Esophagus muscularis mucosa (tissue), 4 donors: ENCODE data around the gene NELFB. TPM values are rescaled to one million over a fixed set of nuclear protein-coding genes. Genes with fewer than 3 reads are reported as not detected.

Source experiments
- DNase-seq: peaks from one replicate; pipeline ENCODE4 v3.0.0-alpha.2; 2017; ENCODE audit errors: extremely low spot score
- H3K27ac ChIP-seq, 4 donors: fragments of 200-600 bp; sonication (generic); replicated peaks in 1 of 4; 1 replicate in 3 of 4; 2 replicates in 1 of 4; pipeline ENCODE4 v1.5.1; 2016 to 2019; ENCODE audit warnings: mild to moderate bottlenecking in 1 of 4
- H3K27me3 ChIP-seq, 4 donors: fragments of 200-600 bp; sonication (generic); one replicate each; pipeline versions ENCODE4 v1.5.1 to v1.6.0; 2016 to 2019
- H3K36me3 ChIP-seq, 4 donors: fragments of 200-600 bp; sonication (generic); one replicate each; pipeline ENCODE4 v1.5.1; 2016 to 2019
- H3K4me1 ChIP-seq, 4 donors: fragments of 200-600 bp; sonication (generic); one replicate each; pipeline ENCODE4 v1.5.1; 2016 to 2019
- H3K4me3 ChIP-seq, 4 donors: fragments of 200-600 bp; sonication (generic); 1 replicate in 2 of 4; 2 replicates in 2 of 4; pipeline ENCODE4 v1.5.1; 2016 to 2019; ENCODE audit warnings: mild to moderate bottlenecking in 4 of 4, moderate library complexity in 1 of 4
- H3K9me3 ChIP-seq, 4 donors: fragments of 200-600 bp; sonication (generic); 1 replicate in 3 of 4; 2 replicates in 1 of 4; pipeline ENCODE4 v1.5.1; 2016 to 2019
- CTCF ChIP-seq, 3 experiments: fragments of 200-600 bp in 2 of 3; fragments of 450-650 bp in 1 of 3; sonication (generic) in 2 of 3; IDR thresholded peaks; one replicate each; pipeline ENCODE4 v1.5.1; 2017 to 2019; ENCODE audit warnings: antibody characterized with exemption in 3 of 3, mild to moderate bottlenecking in 2 of 3, moderate library complexity in 1 of 3
- EP300 ChIP-seq: sonication (generic); formaldehyde crosslinking; IDR thresholded peaks from one replicate; pipeline ENCODE4 v1.6.1; 2017; ENCODE audit warnings: antibody characterized with exemption
- POLR2A ChIP-seq: fragments of 450-650 bp; IDR thresholded peaks from one replicate; pipeline ENCODE4 v1.6.1; 2017; ENCODE audit warnings: antibody characterized with exemption, moderate library complexity, mild to moderate bottlenecking, low read depth
- POLR2AphosphoS5 ChIP-seq, 2 donors: sonication (generic); formaldehyde crosslinking; IDR thresholded peaks; one replicate each; pipeline ENCODE4 v1.6.1; 2017; ENCODE audit warnings: antibody characterized with exemption in 2 of 2
- WGBS: methylation state at CpG from one replicate; pipeline ENCODE4 v1.1.5; 2018; 5-methylcytosine and 5-hydroxymethylcytosine counted together
- intact Hi-C: fragments of 100-400 bp; cut with DNase I; formaldehyde crosslinking; loops from one replicate; pipeline ENCODE4 v1.15.1; 2023
- total RNA-seq, 4 donors: library from RNA; depleted of rRNA; stranded (reverse); fragments of >200 nt; gene quantifications; one replicate each; pipeline versions ENCODE4 v1.1.0 to v1.2.1, GENCODE V29; 2016

Gene NELFB
- total RNA-seq, 4 donors from 2014 or later, result 26.6 to 73.2 (median 48.8) TPM

DNA sequence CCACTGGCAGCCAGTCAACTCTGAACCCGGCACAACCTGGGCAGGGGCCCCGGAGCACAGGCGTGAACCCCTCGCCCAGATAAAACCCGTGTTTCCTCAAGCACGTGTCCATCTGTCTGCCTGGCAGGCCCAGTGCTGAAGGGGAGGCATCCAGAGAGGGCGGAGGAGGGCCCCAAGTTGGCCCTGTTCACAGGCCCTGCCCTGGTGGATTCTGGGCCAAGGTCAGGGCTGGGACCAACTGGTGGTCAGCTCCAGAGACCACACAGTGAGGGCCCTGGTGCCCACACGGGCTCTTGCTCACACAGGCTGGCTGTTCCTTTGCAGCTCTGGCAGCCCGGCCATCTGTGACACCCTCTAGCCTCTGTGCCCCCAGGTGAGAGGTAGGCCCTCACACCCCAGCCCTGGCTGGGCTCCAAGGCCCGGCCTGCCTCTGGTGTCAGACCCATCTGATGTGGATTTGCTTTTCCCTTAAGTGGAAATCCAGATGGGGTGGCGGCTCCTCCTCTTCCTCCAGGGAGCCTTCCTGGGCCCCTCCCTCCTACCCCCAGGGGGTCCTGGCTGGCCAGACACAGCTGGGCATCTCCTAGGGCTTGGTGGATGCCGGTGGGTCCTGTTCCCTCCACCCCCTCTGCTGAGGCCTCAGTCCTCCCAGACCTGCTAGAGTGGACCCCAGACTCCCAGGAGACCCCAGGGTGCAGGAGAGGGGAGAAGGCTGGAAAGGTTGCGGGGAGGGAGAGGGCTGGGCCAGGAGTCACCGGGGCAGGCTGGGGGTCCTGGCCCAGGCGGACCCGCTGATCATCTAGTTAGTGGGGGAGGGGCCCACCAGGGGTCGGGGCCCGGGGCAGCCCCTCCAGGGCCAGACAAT is 4.6 kb upstream of the NELFB start:
- no peak for DNase-seq
- TF ChIP-seq POLR2A (no peak), POLR2AphosphoS5 (IDR thresholded peaks at IDR 0.05) (no peak), EP300 (no peak), CTCF (IDR thresholded peaks at IDR 0.05) (no peak)
- Histone ChIP-seq H3K36me3 (no peaks in the 10 kb centered on the region), H3K9me3 (no peaks in the 10 kb centered on the region), H3K4me3 (no peak overlapping the region), H3K4me1 (peaks cover 9 to 20% (median 14%) of the 10 kb centered on the region in 4 donors), H3K27ac (no peak overlapping the region), H3K27me3 (no peaks in the 10 kb centered on the region)
- 61% methylated on average over 15 of the region's 18 CpGs for WGBS
- intact Hi-C loops, result no loop called here

DNA sequence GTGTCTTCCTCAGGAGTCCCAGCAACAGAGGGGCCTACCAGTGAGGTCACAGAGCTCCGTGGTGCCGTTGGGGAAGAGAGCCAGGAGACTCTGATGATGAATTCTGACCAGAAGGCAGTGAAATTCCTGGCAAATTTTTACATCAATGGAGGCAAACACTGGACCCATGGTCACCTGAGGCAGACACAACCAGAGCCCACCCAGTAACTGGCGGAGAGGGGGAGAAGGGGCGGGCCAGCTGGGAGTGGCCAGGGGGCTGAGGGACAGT is 4.0 kb upstream of the NELFB start, which contains the start of gene STPG3:
STPG3 (plus strand) TSS at position 93 of the 268 bp plus-strand sequence; CDS start at position 94, 1 bp downstream.
- TF ChIP-seq POLR2AphosphoS5 (IDR thresholded peaks at IDR 0.05) (no peak), POLR2A (no peak), EP300 (no peak), CTCF (IDR thresholded peaks at IDR 0.05) (no peak)
- H3K27ac ChIP-seq, result no peak within 1 kb of the TSS
- intact Hi-C loops, result no loop called here

DNA sequence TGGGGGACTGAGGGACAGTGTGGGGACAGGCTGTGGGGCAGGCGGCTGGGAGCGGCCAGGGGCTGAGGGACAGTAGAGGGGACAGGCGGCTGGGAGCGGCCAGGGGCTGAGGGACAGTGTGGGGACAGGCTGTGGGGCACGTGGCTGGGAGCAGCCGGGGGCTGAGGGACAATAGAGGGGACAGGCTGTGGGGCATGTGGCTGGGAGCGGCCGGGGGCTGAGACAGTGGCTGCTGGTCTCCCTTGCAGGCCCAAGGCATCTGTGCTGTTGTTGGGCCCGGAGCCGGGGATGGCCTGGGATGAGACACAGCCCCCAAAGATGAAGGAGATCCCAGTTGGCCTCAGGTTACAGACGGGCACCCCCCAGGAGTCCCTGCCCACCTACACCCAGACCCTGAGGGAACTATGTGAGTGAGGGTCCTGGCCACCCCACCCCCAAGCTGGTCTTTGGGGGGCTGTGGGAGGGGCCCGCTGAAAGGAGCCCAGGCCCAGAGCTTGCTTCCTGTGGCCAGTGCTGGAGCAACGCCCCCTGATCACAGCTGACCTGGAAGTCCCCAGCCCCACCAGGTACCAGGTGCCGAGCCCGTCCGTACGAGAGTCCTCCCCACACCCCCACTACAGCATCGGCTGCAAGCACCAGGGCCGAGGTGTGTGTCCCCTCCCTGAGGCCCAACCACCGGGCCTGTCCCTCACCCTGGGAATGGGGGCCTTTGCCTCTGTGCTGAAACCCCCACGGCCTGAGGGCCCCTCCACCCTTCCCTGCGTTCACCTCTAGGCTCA is 3.4 kb upstream of the NELFB start:
- DNase-seq, result no peak
- Histone ChIP-seq H3K4me3 (no peak overlapping the region), H3K27ac (no peak overlapping the region), H3K9me3 (no peaks in the 10 kb centered on the region), H3K27me3 (no peaks in the 10 kb centered on the region), H3K4me1 (peaks cover 20 to 29% (median 24%) of the 10 kb centered on the region in 4 donors), H3K36me3 (peaks cover 0 to 7% (median 6%) of the 10 kb centered on the region in 4 donors)
- intact Hi-C loops, result no loop called here
- 88% methylated on average over 14 of the region's 22 CpGs for WGBS
- TF ChIP-seq CTCF (IDR thresholded peaks at IDR 0.05), result no peak
- no peak for TF ChIP-seq EP300
- TF ChIP-seq POLR2A, result no peak
- no peak for TF ChIP-seq POLR2AphosphoS5 (IDR thresholded peaks at IDR 0.05)

More for the DNA sequence above, 4.0 kb upstream of the NELFB start, which contains the start of gene STPG3:
- Histone ChIP-seq H3K9me3 (no peaks in the 10 kb centered on the region), H3K27me3 (no peaks in the 10 kb centered on the region), H3K36me3 (peaks cover 0 to 2% (median under 1%) of the 10 kb centered on the region in 4 donors), H3K4me3 (no peak within 1 kb of the TSS), H3K4me1 (peaks cover 14 to 24% (median 19%) of the 10 kb centered on the region in 4 donors)
- WGBS, result 75% methylated on average over 4 of the region's 4 CpGs
- DNase-seq, result no peak

GRCh38 chr9:137252555-137253506 is 2.3 kb upstream of the NELFB start:
- H3K4me1 ChIP-seq, result peaks cover 25 to 35% (median 29%) of the 10 kb centered on the region in 4 donors
- H3K27ac ChIP-seq, result no peak overlapping the region
- no peaks in the 10 kb centered on the region for H3K9me3 ChIP-seq
- no peak for DNase-seq
- 95% methylated on average over 15 of the region's 35 CpGs for WGBS
- H3K36me3 ChIP-seq, result peaks cover 0 to 19% (median 14%) of the 10 kb centered on the region in 4 donors
- no peak overlapping the region for H3K4me3 ChIP-seq
- intact Hi-C loops, result no loop called here
- H3K27me3 ChIP-seq, result no peaks in the 10 kb centered on the region
- no peak for TF ChIP-seq EP300
- no peak for TF ChIP-seq POLR2AphosphoS5 (IDR thresholded peaks at IDR 0.05)
- TF ChIP-seq POLR2A, result no peak
- TF ChIP-seq CTCF (IDR thresholded peaks at IDR 0.05), result no peak
